Common myeloid progenitor, CD34-positive (primary cell): ENCODE data around the gene CACNA2D3.

Source experiments
- CTCF ChIA-PET: fragments of 350-600 bp; sonication (Branson Sonifier 250); formaldehyde crosslinking; loops from one replicate; lab custom pipeline; 2021; ENCODE audit warnings: antibody characterized with exemption; lab: Charles Lee
- POLR2A ChIA-PET: fragments of 350-600 bp; sonication (Branson Sonifier 250); formaldehyde crosslinking; loops from one replicate; lab custom pipeline; 2021; ENCODE audit warnings: antibody characterized with exemption; lab: Charles Lee
- DNase-seq, 3 donors: peaks; one replicate each; pipeline versions ENCODE4 v3.0.0 to v3.0.0-alpha.2; 2013
- H3K27ac ChIP-seq, 2 experiments: 1 replicate in 1 of 2; 2 replicates in 1 of 2; pipeline ENCODE4 v1.7.0; 2013; ENCODE audit warnings: inconsistent platforms in 2 of 2, low read length in 2 of 2, mild to moderate bottlenecking in 2 of 2, low read depth in 1 of 2, moderate library complexity in 1 of 2; ENCODE audit not compliant: severe bottlenecking in 2 of 2, insufficient read depth in 1 of 2, poor library complexity in 1 of 2
- H3K27me3 ChIP-seq, 5 experiments: replicated peaks in 2 of 5; 1 replicate in 3 of 5; 2 replicates in 2 of 5; pipeline versions ENCODE4 v1.6.1 to v1.7.0; 2013; ENCODE audit warnings: low read length in 4 of 5, mild to moderate bottlenecking in 2 of 5, moderate library complexity in 2 of 5, inconsistent platforms in 1 of 5; ENCODE audit not compliant: insufficient read depth in 5 of 5, control insufficient read depth in 4 of 5
- H3K36me3 ChIP-seq, 4 experiments: 1 replicate in 2 of 4; 2 replicates in 2 of 4; pipeline versions ENCODE4 v1.6.1 to v1.7.0; 2013; ENCODE audit warnings: low read length in 3 of 4, control low read depth in 1 of 4, mild to moderate bottlenecking in 1 of 4; ENCODE audit not compliant: control insufficient read depth in 4 of 4, insufficient read depth in 4 of 4
- H3K4me1 ChIP-seq, 4 experiments: 1 replicate in 3 of 4; 2 replicates in 1 of 4; pipeline versions ENCODE4 v1.6.1 to v1.7.1; 2013; ENCODE audit warnings: low read length in 3 of 4, mild to moderate bottlenecking in 3 of 4, control low read depth in 1 of 4, inconsistent platforms in 1 of 4, moderate library complexity in 1 of 4; ENCODE audit not compliant: control insufficient read depth in 4 of 4, insufficient read depth in 4 of 4; ENCODE audit errors: control extremely low read depth in 1 of 4
- H3K4me3 ChIP-seq, 7 experiments: 1 replicate in 4 of 7; 2 replicates in 3 of 7; pipeline versions ENCODE4 v1.5.1 to v1.7.0; 2013; ENCODE audit warnings: mild to moderate bottlenecking in 7 of 7, low read length in 6 of 7, moderate library complexity in 6 of 7, inconsistent platforms in 2 of 7, low read depth in 2 of 7, control low read depth in 1 of 7; ENCODE audit not compliant: insufficient read depth in 4 of 7, control insufficient read depth in 1 of 7; ENCODE audit errors: extremely low read depth in 1 of 7
- H3K9me3 ChIP-seq, 5 experiments: 1 replicate in 4 of 5; 2 replicates in 1 of 5; pipeline versions ENCODE4 v1.6.1 to v1.7.1; 2013; ENCODE audit warnings: low read length in 4 of 5, mild to moderate bottlenecking in 2 of 5, inconsistent platforms in 1 of 5, low read depth in 1 of 5, moderate library complexity in 1 of 5; ENCODE audit not compliant: control insufficient read depth in 4 of 5, insufficient read depth in 2 of 5; ENCODE audit errors: control extremely low read depth in 1 of 5
- WGBS: methylation state at CpG from one replicate; pipeline ENCODE4 v1.1.5; 2013; ENCODE audit not compliant: insufficient coverage; 5-methylcytosine and 5-hydroxymethylcytosine counted together

Gene CACNA2D3

DNA sequence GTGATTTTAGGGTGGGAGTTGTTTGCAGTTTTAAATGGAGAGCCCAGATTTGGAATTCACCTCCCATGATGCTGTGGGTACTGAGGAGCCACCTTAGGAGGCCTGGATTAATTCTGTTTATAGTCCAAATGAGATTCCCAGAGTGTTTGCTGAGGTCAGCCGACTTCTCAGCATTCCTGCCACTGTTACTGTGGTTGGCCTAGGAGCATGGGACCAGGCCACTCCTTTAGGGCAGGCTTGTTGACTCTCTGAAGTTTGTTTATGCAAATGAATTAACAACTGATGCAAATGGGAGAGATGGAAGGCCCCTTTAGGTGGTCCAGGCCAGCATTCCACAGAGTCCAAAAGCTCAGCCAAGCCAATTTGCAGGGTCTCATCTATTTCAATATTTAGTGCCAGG, 46.1 kb downstream of the CACNA2D3 start:
- Histone ChIP-seq H3K36me3 (no peaks in the 10 kb centered on the region), H3K4me3 (no peak overlapping the region), H3K27ac (no peak overlapping the region), H3K4me1 (no peaks in the 10 kb centered on the region), H3K27me3 (peaks cover 0 to 12% (median 0%) of the 10 kb centered on the region in 5 experiments), H3K9me3 (no peaks in the 10 kb centered on the region)
- no peak for DNase-seq
- ChIA-PET CTCF (interaction anchor here (0.6 kb wide), 1 partner anchor 185 kb away, joined by 3 read pairs; no protein-coding TSS in a partner anchor), POLR2A (no interaction called here)
- 70% methylated on average over 1 of the region's 1 CpG for WGBS

DNA sequence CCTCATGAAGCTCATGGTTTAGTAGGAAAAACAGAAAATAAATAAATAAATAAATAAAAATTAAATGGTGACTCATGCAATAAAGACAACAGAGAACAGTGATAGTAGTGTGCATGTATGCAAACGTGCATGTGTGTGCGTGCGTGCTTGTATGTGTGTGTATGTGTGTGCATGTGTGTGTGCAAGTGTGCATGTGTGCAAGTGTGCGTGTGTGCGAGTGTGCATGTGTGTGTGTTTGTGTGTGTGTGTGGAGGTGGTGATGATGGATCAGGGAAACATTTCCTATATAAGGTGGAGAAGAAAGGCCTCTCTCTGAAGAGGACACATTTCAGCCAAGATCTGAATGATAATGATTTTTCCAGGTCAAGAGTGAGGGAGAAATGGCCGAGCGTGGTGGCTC, 47.2 kb downstream of the CACNA2D3 start:
- CTCF ChIA-PET: interaction anchor here (0.9 kb wide), 1 partner anchor 204 kb away, joined by 3 read pairs; no protein-coding TSS in a partner anchor
- Histone ChIP-seq H3K36me3 (no peaks in the 10 kb centered on the region), H3K4me1 (no peaks in the 10 kb centered on the region), H3K27ac (no peak overlapping the region), H3K9me3 (no peaks in the 10 kb centered on the region), H3K27me3 (peaks cover 0 to 9% (median 0%) of the 10 kb centered on the region in 5 experiments), H3K4me3 (no peak overlapping the region)
- no peak for DNase-seq
- POLR2A ChIA-PET: no interaction called here
- 93% methylated on average over 5 of the region's 7 CpGs for WGBS

DNA sequence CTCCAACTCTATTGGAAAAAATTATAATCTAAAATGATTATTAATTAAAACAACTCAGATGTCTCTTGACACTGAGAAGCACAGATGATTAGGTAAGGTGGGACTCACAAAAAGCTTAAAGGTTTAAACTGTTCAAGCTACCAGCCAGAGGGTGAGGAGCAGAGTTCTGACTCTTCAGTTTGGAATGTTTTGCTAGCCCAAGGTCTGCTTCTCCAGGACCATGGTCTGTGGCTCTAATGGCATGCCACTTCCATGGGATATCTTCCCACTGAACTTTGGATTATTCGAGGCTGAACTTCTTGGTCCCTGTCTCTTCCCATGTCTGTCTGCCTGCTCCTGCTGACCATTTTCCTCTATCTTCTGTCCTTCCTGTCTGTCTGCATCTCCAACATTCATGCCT, 49.2 kb downstream of the CACNA2D3 start:
- Histone ChIP-seq H3K27me3 (peaks cover 0 to 5% (median 0%) of the 10 kb centered on the region in 5 experiments), H3K27ac (no peak overlapping the region), H3K4me1 (no peaks in the 10 kb centered on the region), H3K36me3 (no peaks in the 10 kb centered on the region), H3K4me3 (no peak overlapping the region), H3K9me3 (no peaks in the 10 kb centered on the region)
- ChIA-PET POLR2A (no interaction called here), CTCF (no interaction called here)
- WGBS: 100% methylated on average over 1 of the region's 1 CpG
- DNase-seq: no peak

DNA sequence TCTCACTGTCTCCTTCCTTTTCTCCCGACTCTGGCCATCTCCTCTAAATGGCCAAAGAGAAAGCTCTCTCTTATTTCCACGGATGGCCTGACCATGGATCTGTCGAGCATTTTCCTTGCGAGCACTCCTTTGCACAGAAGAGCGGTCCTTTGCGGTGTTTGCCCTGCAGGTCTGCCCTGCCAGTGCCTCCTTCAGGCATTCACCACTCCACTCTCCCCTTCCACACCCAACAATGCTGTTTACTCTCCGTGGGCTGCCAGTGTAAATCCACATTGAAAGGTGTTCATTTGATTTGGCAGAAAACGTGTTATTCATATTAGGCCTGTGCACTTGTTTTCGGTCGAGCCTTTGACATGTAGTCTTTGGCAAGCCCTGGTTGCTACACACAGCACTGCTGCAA, 49.6 kb downstream of the CACNA2D3 start:
- CTCF ChIA-PET: no interaction called here
- Histone ChIP-seq H3K36me3 (no peaks in the 10 kb centered on the region), H3K9me3 (no peaks in the 10 kb centered on the region), H3K4me1 (no peaks in the 10 kb centered on the region), H3K27me3 (peaks cover 0 to 8% (median 0%) of the 10 kb centered on the region in 5 experiments), H3K4me3 (no peak overlapping the region), H3K27ac (no peak overlapping the region)
- 95% methylated on average over 6 of the region's 10 CpGs for WGBS
- POLR2A ChIA-PET: no interaction called here
- no peak for DNase-seq

DNA sequence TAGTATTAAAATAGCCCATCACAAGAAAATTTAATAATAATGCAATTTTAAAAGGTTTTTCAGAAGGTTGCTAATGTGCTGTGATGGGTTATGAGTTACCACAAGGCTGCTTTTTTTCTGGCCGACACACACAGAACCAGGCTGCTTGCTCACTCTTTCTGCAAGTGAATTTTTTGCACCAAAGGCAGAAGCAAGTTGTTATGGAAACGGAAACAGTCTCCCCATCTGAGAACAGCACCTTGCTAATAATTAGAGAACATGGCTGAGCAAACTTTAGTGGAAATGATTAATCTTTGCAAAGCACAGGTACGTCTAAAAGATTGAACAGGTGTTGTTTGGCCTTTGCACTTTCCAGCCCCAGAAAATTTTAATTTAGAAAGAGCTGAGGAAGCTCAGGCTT, 51.0 kb downstream of the CACNA2D3 start:
- no peaks in the 10 kb centered on the region for H3K36me3 ChIP-seq
- H3K9me3 ChIP-seq: no peaks in the 10 kb centered on the region
- POLR2A ChIA-PET: no interaction called here
- H3K27me3 ChIP-seq: peaks cover 0 to 11% (median 0%) of the 10 kb centered on the region in 5 experiments
- no peak overlapping the region for H3K4me3 ChIP-seq
- H3K27ac ChIP-seq: no peak overlapping the region
- no peaks in the 10 kb centered on the region for H3K4me1 ChIP-seq
- DNase-seq: no peak
- CTCF ChIA-PET: no interaction called here
- 100% methylated on average over 3 of the region's 3 CpGs for WGBS

DNA sequence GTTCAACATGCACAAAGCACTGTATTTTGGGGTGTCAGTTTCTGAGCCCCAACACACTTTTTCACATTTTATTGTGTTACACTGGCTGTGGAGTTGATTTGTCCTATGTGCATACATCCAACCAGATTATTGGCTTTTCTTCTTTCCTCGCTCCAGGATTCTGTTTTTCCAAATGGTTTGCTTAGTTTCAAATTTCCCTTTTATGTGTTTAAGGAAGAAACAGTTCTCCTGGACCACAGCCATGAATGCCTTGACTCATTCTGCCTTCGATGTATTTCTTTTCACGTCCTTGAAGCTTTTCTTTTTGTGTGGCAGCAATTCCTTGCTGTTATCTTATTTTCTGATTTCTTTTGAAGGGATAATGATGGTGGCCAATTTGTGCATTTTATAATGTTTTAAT, 53.8 kb downstream of the CACNA2D3 start:
- CTCF ChIA-PET: no interaction called here
- H3K4me3 ChIP-seq: no peak overlapping the region
- no peak for DNase-seq

DNA sequence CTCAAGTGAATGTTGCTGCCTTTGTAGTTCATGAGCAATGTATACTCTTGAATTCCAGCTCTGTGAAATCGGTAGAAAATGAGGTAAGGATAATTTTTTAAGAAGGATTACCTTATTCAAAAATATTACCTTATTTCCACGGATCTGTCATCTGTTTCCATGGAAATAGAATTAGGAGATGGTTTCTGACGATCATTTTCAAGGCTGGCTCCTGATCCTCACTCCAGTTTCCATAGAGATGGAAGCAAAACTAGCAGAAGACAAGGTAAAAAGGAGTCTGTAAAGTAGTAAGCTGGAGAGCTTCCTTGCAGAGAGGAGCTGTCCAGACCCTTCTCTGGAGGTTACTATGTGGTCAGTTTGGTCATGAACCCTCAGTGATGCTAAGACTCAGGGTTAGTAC, 55.5 kb downstream of the CACNA2D3 start:
- 100% methylated on average over 1 of the region's 3 CpGs for WGBS
- no peaks in the 10 kb centered on the region for H3K9me3 ChIP-seq
- DNase-seq: no peak
- H3K4me3 ChIP-seq: no peak overlapping the region
- ChIA-PET POLR2A (no interaction called here), CTCF (no interaction called here)
- no peaks in the 10 kb centered on the region for H3K36me3 ChIP-seq
- H3K4me1 ChIP-seq: no peaks in the 10 kb centered on the region
- no peak overlapping the region for H3K27ac ChIP-seq
- H3K27me3 ChIP-seq: peaks cover 0 to 12% (median 0%) of the 10 kb centered on the region in 5 experiments

More for the DNA sequence above, 53.8 kb downstream of the CACNA2D3 start:
- Histone ChIP-seq H3K27ac (no peak overlapping the region), H3K27me3 (peaks cover 0 to 13% (median 0%) of the 10 kb centered on the region in 5 experiments), H3K36me3 (no peaks in the 10 kb centered on the region), H3K9me3 (no peaks in the 10 kb centered on the region), H3K4me1 (no peaks in the 10 kb centered on the region)
- POLR2A ChIA-PET: no interaction called here
- WGBS: 100% methylated on average over 2 of the region's 3 CpGs
